ENCODE measurements around the gene BAZ2A. TPM values are rescaled to one million over a fixed set of nuclear protein-coding genes. Genes with fewer than 3 reads are reported as not detected.
"Not testable (repeated sequence)": the region's sequence is repeated elsewhere in the genome, so short reads cannot be mapped to it uniquely, and the experiment has no call there.

The BAZ2A gene
- total RNA-seq, 1 donor from 2014 or later = 92.8 TPM

DNA sequence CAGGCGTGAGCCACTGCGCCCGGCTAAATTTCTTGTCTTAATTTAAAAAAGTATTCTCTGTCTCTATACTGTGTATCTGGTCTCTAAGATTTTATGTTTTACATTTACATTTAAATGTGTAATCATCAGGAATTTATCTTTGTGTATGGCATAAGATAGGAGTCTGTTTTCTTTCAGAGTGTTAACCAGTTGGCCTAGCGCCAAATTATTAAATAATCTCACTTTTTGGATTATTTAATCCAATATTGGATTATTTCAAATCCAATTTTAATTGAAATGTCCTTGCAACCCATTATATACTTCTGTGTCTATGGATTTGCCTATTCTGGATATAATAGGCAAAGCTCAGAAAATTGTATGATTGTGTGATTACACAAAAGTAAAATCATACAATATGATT, 45.0 kb downstream of the BAZ2A start:
- intact Hi-C loops (cut with DNase I) = no loop called here
- Histone ChIP-seq H3K36me3 (peaks cover 3 to 48% of the 10 kb centered on the region in 2 donors), H3K4me3 (no peak overlapping the region), H3K27ac (no peak overlapping the region), H3K27me3 (no peaks in the 10 kb centered on the region), H3K9me3 (no peaks in the 10 kb centered on the region), H3K4me1 (no peaks in the 10 kb centered on the region)
- TF ChIP-seq, protein P1, sequence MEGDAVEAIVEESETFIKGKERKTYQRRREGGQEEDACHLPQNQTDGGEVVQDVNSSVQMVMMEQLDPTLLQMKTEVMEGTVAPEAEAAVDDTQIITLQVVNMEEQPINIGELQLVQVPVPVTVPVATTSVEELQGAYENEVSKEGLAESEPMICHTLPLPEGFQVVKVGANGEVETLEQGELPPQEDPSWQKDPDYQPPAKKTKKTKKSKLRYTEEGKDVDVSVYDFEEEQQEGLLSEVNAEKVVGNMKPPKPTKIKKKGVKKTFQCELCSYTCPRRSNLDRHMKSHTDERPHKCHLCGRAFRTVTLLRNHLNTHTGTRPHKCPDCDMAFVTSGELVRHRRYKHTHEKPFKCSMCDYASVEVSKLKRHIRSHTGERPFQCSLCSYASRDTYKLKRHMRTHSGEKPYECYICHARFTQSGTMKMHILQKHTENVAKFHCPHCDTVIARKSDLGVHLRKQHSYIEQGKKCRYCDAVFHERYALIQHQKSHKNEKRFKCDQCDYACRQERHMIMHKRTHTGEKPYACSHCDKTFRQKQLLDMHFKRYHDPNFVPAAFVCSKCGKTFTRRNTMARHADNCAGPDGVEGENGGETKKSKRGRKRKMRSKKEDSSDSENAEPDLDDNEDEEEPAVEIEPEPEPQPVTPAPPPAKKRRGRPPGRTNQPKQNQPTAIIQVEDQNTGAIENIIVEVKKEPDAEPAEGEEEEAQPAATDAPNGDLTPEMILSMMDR (IDR thresholded peaks at IDR 0.05) = no peak
- TF ChIP-seq POLR2AphosphoS5 (IDR thresholded peaks at IDR 0.05; ENCODE audit: insufficient read depth in 1 of 2, low read depth in 1 of 2) (no peak), POLR2A (IDR thresholded peaks at IDR 0.05) (no peak)
- DNase-seq (ENCODE audit: extremely low spot score in 2 of 2) = no peak

DNA sequence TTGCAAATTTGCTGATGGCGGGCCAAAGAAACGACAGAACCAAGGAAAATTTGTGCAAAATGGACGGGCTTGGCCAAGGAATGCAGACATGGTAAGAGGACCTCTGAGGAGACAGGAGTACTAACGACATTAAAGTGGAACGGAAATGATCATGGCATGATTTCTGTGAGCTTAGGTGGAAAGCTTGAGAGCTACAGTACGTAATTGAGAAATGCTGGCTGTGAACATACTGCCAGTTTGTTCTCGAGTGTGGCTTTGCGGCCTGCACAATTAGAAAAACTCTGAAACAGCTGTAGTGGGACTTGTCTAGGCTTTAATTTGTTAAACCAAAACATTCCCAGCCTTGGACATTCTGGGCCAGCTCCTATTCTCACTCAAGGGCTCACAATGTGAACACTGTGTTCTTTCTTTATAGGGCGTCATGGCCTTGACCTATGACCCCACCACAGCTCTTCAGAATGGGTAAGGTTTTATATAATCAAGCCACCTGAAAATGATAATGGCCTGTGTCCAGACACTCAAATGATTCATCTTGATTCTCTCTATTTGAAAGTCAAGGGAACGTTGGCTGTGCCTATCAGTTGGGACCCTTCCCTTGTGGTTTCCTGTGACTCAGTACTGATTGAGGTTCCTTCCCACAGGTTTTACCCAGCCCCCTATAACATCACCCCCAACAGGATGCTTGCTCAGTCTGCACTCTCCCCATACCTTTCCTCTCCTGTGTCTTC, 48.5 kb downstream of the BAZ2A start:
- Histone ChIP-seq H3K36me3 (peaks cover 0 to 18% of the 10 kb centered on the region in 2 donors), H3K9me3 (no peaks in the 10 kb centered on the region), H3K27me3 (no peaks in the 10 kb centered on the region), H3K4me1 (no peaks in the 10 kb centered on the region), H3K4me3 (no peak overlapping the region), H3K27ac (no peak overlapping the region)
- intact Hi-C loops (cut with DNase I) = no loop called here
- DNase-seq (ENCODE audit: extremely low spot score in 2 of 2) = no peak
- TF ChIP-seq, protein P1 (IDR thresholded peaks at IDR 0.05) = no peak
- no peak for TF ChIP-seq POLR2AphosphoS5 (IDR thresholded peaks at IDR 0.05; ENCODE audit: insufficient read depth in 1 of 2, low read depth in 1 of 2)
- TF ChIP-seq POLR2A (IDR thresholded peaks at IDR 0.05) = no peak

DNA sequence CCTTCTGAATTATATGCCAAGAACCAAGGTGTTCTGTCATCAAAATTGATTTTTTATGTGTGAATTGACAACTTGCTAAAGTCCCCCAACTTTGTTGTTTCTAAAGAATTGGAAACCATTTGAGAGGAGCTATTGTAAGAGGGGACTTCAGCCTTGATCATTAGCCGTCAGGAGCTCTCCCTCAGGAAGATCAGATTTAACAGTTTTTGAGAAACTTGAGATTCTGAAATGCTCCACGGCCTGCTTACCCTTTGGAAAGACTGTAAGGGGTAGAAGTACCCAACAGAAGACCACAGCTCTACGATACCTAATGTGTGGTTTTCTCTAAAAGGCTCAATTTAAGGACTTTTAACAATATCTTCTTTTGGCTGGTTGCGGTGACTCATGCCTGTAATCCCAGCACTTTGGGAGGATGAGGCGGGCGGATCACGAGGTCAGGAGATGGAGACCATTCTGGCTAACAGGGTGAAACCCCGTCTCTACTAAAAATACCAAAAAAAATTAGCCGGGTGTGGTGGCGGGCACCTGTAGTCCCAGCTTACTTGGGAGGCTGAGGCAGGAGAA, 51.1 kb downstream of the BAZ2A start:
- TF ChIP-seq, protein P1 (IDR thresholded peaks at IDR 0.05) = no peak
- TF ChIP-seq POLR2A (IDR thresholded peaks at IDR 0.05) (no peak), POLR2AphosphoS5 (IDR thresholded peaks at IDR 0.05; ENCODE audit: insufficient read depth in 1 of 2, low read depth in 1 of 2) (no peak)
- no peak for DNase-seq (ENCODE audit: extremely low spot score in 2 of 2)
- Histone ChIP-seq H3K9me3 (no peaks in the 10 kb centered on the region), H3K36me3 (peaks cover 0 to 14% of the 10 kb centered on the region in 2 donors), H3K4me3 (no peak overlapping the region), H3K27ac (no peak overlapping the region), H3K4me1 (no peaks in the 10 kb centered on the region), H3K27me3 (no peaks in the 10 kb centered on the region)
- intact Hi-C loops (cut with DNase I) = no loop called here

DNA sequence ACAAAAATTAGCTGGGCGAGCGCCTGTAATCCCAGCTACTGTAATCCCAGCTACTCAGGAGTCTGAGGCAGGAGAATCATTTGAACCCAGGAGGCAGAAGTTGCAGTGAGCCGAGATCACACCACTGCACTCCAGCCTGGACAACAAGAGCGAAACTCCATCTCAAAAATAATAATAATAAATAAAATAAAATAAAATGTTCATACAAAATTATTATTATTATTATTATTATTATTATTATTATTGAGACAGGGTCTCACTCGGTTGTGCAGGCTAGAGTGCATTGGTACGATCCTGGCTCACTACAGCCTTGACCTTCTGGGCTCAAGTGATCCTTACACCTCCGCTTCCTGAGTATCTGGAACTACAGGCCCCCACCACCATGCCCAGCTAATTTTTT, 52.9 kb downstream of the BAZ2A start:
- intact Hi-C loops (cut with DNase I); H3K27me3 ChIP-seq; DNase-seq (ENCODE audit: extremely low spot score in 2 of 2); H3K9me3 ChIP-seq; H3K4me1 ChIP-seq; H3K4me3 ChIP-seq; H3K27ac ChIP-seq: not testable (repeated sequence)
- peaks cover 0 to 14% of the 10 kb centered on the region in 2 donors for H3K36me3 ChIP-seq

DNA sequence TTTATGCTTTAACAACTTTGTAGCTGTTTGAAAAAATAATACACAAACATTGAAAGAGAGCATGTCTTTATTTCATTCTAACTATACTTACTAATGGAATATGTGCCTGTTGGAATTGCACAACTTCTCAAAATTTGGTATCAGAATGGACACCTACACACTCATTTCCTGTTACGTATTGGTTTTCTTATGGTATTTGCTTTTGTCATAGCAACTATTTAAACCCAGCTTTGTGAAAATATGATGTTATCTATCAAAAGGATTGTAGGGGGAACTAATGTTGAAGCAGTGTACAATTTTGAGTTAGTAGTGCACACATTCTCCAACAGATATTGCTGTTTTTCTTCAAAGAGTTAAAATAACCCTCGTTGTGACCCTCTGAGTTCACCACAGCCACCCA, 55.9 kb downstream of the BAZ2A start:
- no peak for DNase-seq (ENCODE audit: extremely low spot score in 2 of 2)
- Histone ChIP-seq H3K27ac (no peak overlapping the region), H3K36me3 (peaks cover 0 to 4% of the 10 kb centered on the region in 2 donors), H3K4me1 (peaks cover 14% of the 10 kb centered on the region), H3K9me3 (no peaks in the 10 kb centered on the region), H3K4me3 (no peak overlapping the region), H3K27me3 (no peaks in the 10 kb centered on the region)
- intact Hi-C loops (cut with DNase I) = loop anchor here (5.0 kb wide), 1 partner anchor 62 kb away; no protein-coding TSS in a partner anchor
- TF ChIP-seq POLR2AphosphoS5 (IDR thresholded peaks at IDR 0.05; ENCODE audit: insufficient read depth in 1 of 2, low read depth in 1 of 2) = no peak
- no peak for TF ChIP-seq POLR2A (IDR thresholded peaks at IDR 0.05)

DNA sequence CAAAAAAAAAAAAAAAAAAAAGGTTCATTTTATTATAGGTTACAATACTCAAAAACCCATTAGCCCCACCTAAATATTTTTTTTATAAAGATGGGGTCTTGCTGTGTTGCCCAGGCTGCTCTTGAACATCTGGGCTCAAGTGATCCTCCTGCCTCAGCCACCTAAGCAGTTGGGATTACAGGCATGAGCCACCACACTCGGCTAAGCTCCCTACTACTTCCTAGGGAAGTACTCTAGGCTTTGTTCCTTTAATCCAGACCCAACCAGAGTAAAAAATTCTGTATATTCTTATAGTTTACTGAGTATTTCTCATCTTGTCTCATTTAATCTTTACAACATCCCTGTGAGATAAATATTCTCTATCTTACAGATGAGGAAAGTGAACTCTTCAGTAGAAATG, 57.8 kb downstream of the BAZ2A start:
- H3K9me3 ChIP-seq = no peaks in the 10 kb centered on the region
- H3K27ac ChIP-seq = no peak overlapping the region
- no peak for DNase-seq (ENCODE audit: extremely low spot score in 2 of 2)
- intact Hi-C loops (cut with DNase I) = loop anchor here (5.0 kb wide), 1 partner anchor 60 kb away; no protein-coding TSS in a partner anchor
- peaks cover 17% of the 10 kb centered on the region for H3K4me1 ChIP-seq
- TF ChIP-seq, protein P1 (IDR thresholded peaks at IDR 0.05) = no peak
- TF ChIP-seq POLR2AphosphoS5 (IDR thresholded peaks at IDR 0.05; ENCODE audit: insufficient read depth in 1 of 2, low read depth in 1 of 2) (no peak), POLR2A (IDR thresholded peaks at IDR 0.05) (no peak)
- peaks cover 0 to 4% of the 10 kb centered on the region in 2 donors for H3K36me3 ChIP-seq
- H3K27me3 ChIP-seq = no peaks in the 10 kb centered on the region
- no peak overlapping the region for H3K4me3 ChIP-seq
